HL-60/S4 (cell line): ENCODE data around the gene THRAP3.
"Not testable (repeated sequence)": the region's sequence is repeated elsewhere in the genome, so short reads cannot be mapped to it uniquely, and the experiment has no call there.

Experiments used
- in situ Hi-C: fragments of 300-500 bp; cut with MboI; formaldehyde crosslinking; loops from 2 replicates; pipeline ENCODE4 v1.14.3; 2022; ENCODE audit warnings: low sequenced_read_pairs

Gene THRAP3

GRCh38 chr1:36223996-36224536, at the start of gene THRAP3:
TSS of gene THRAP3 (plus strand) at chr1:36224443. CDS start at chr1:36282564, 58,121 bp downstream.
- in situ Hi-C loops: no loop called here

- in situ Hi-C loops: no loop called here
Observed at GRCh38 chr1:36174713-36175112, 49.5 kb upstream of the THRAP3 start.

GRCh38 chr1:36175137-36176095, 48.8 kb upstream of the THRAP3 start:
- in situ Hi-C loops: no loop called here

- in situ Hi-C loops: no loop called here
Observed at GRCh38 chr1:36176106-36176949, 47.9 kb upstream of the THRAP3 start.

GRCh38 chr1:36177589-36178431, 46.4 kb upstream of the THRAP3 start:
- in situ Hi-C loops: no loop called here

- in situ Hi-C loops: no loop called here
Observed at GRCh38 chr1:36178471-36179219, 45.6 kb upstream of the THRAP3 start.

GRCh38 chr1:36179220-36179600, 45.0 kb upstream of the THRAP3 start:
- in situ Hi-C loops: no loop called here

- in situ Hi-C loops: no loop called here
Observed at GRCh38 chr1:36182734-36183133, 41.5 kb upstream of the THRAP3 start.

- in situ Hi-C loops: no loop called here
Observed at GRCh38 chr1:36183309-36183856, 40.9 kb upstream of the THRAP3 start.

- in situ Hi-C loops: loop anchor here (5.0 kb wide), 1 partner anchor 36 kb away; no protein-coding TSS in a partner anchor
Observed at GRCh38 chr1:36187800-36188593, 36.2 kb upstream of the THRAP3 start.

- in situ Hi-C loops: not testable (repeated sequence)
Observed at GRCh38 chr1:36196805-36197204, 27.4 kb upstream of the THRAP3 start.

- in situ Hi-C loops: no loop called here
Observed at GRCh38 chr1:36198641-36199040, 25.6 kb upstream of the THRAP3 start.

GRCh38 chr1:36199934-36200741, 24.1 kb upstream of the THRAP3 start:
- in situ Hi-C loops: no loop called here

- in situ Hi-C loops: no loop called here
Observed at GRCh38 chr1:36203027-36203553, 21.2 kb upstream of the THRAP3 start.

GRCh38 chr1:36203554-36204346, 20.5 kb upstream of the THRAP3 start:
- in situ Hi-C loops: no loop called here

- in situ Hi-C loops: no loop called here
Observed at GRCh38 chr1:36204347-36204909, 19.8 kb upstream of the THRAP3 start.
